ENCODE data around the gene TMEM208. TPM values are rescaled to one million over a fixed set of nuclear protein-coding genes. Genes with fewer than 3 reads are reported as not detected.
A peak's percentile ranks its signal among the peaks of the same experiment; 100 is the strongest.

Gene TMEM208
- total RNA-seq, 6 donors from 2014 or later = 21.1 to 50.6 (median 48.5) TPM

DNA sequence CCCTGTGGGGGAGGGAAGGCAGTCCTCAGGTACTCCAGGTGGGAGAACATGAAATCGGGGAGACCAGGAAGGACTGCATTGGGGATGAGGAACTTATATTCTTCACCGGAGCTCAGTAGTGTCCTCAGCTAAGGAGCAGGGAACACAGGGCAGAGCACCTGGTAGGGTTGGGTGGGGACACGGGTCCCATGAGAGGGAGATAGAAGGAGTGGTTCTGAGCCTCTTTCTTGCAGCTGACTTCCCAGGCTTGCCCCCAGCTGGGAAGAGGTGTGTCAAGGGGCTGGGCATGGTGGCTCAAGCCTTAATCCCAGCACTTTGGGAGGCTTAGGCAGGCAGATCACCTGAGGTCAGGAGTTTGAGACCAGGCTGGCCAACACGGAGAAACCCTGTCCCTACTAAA is 18.3 kb downstream of the TMEM208 start:
- Histone ChIP-seq H3K36me3 (no peaks in the 10 kb centered on the region), H3K27me3 (peaks cover 0 to 6% (median 3%) of the 10 kb centered on the region in 4 donors), H3K4me3 (peak overlapping the region in 3 of 4 donors; percentile 60 to 99 (median 95)), H3K4me1 (peaks cover 73 to 80% (median 77%) of the 10 kb centered on the region in 4 donors), H3K27ac (peak overlapping the region; percentile 93 to 96 (median 95)), H3K9me3 (no peaks in the 10 kb centered on the region)
- WGBS, 2 donors = 50 to 51% methylated on average over 4 of the region's 4 CpGs
- DNase-seq = peak in 1 of 2 donors; percentile 42
- ATAC-seq (ENCODE audit: low FRiP score in 2 of 2) = no peak
- TF ChIP-seq, protein P1, sequence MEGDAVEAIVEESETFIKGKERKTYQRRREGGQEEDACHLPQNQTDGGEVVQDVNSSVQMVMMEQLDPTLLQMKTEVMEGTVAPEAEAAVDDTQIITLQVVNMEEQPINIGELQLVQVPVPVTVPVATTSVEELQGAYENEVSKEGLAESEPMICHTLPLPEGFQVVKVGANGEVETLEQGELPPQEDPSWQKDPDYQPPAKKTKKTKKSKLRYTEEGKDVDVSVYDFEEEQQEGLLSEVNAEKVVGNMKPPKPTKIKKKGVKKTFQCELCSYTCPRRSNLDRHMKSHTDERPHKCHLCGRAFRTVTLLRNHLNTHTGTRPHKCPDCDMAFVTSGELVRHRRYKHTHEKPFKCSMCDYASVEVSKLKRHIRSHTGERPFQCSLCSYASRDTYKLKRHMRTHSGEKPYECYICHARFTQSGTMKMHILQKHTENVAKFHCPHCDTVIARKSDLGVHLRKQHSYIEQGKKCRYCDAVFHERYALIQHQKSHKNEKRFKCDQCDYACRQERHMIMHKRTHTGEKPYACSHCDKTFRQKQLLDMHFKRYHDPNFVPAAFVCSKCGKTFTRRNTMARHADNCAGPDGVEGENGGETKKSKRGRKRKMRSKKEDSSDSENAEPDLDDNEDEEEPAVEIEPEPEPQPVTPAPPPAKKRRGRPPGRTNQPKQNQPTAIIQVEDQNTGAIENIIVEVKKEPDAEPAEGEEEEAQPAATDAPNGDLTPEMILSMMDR (IDR thresholded peaks at IDR 0.05) = no peak
- TF ChIP-seq EP300 (IDR thresholded peaks at IDR 0.05) (no peak), POLR2AphosphoS5 (IDR thresholded peaks at IDR 0.05) (no peak), POLR2A (IDR thresholded peaks at IDR 0.05) (no peak)

DNA sequence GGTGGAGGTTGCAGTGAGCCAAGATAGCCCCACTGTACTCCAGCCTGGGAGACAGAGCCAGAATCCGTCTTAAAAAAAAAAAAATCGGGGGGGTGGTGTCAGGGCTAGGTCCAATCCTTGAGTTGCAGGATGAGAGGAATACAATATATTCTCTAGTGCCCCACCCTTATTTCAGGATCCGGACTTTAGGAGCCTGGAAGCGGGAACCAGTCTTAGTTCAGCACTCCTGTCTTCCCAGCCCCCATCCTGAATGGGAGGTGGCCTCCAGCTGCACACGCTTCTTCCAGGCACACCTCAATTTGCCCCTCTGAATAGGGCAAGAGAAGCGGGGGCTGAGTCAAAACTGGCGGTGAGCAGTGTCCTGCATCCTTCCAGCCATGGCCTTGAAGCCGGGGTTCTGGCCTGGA is 18.7 kb downstream of the TMEM208 start:
- peaks cover 68 to 75% (median 72%) of the 10 kb centered on the region in 4 donors for H3K4me1 ChIP-seq
- H3K27ac ChIP-seq = peak overlapping the region; percentile 93 to 96 (median 95)
- WGBS, 2 donors = 16 to 23% methylated on average over 5 to 8 of the region's 8 CpGs
- H3K4me3 ChIP-seq = peak overlapping the region; percentile 60 to 99 (median 94)
- H3K27me3 ChIP-seq = peaks cover 0 to 6% (median 3%) of the 10 kb centered on the region in 4 donors
- ATAC-seq (ENCODE audit: low FRiP score in 2 of 2) (no peak), DNase-seq (no peak)
- H3K36me3 ChIP-seq = no peaks in the 10 kb centered on the region
- H3K9me3 ChIP-seq = no peaks in the 10 kb centered on the region
- TF ChIP-seq POLR2AphosphoS5 (IDR thresholded peaks at IDR 0.05) (no peak), EP300 (IDR thresholded peaks at IDR 0.05) (no peak), POLR2A (IDR thresholded peaks at IDR 0.05) (no peak)
- TF ChIP-seq, protein P1 (IDR thresholded peaks at IDR 0.05) = no peak

DNA sequence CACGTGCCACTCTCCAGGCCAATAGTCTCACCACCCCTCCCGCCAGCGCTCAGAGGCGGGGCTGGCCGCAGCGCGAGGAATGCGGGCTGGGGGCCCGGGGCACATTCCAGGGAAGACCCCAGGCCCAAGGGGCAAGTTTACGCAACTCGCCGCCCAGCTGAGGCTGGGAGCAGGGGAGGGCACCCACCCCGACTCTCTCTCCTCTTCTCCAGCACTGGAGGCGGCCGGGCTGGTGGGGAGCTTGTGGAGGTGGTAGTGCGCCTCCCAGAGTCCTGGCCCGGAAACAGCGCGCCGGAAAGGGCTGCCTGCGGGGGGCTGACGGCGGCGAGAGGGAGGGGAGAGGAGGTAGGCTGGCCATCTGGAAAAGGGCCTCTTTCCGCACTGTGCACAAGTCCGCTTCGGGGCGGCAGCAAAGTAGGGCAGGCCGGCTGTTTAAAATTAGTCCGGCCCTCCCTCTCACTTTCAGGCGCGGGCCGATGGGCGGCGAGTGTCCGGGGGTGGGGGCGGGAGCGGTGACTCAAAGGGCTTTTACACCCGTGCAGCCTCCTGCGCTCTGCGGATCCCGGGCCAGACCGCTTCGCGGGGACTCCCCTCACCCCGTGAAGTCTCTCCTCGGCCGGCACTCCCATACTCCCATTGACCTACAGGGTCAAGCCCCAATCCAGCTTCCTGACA is 19.3 kb downstream of the TMEM208 start:
- peaks cover 63 to 71% (median 66%) of the 10 kb centered on the region in 4 donors for H3K4me1 ChIP-seq
- no peak for TF ChIP-seq EP300 (IDR thresholded peaks at IDR 0.05)
- TF ChIP-seq POLR2AphosphoS5 (IDR thresholded peaks at IDR 0.05) = peak; percentile 24 to 67
- peak in 2 of 4 donors; percentile 42 to 44 for TF ChIP-seq POLR2A (IDR thresholded peaks at IDR 0.05)
- TF ChIP-seq, protein P1 (IDR thresholded peaks at IDR 0.05) = peak in 5 of 6 experiments; percentile 21 to 52 (median 33)

DNA sequence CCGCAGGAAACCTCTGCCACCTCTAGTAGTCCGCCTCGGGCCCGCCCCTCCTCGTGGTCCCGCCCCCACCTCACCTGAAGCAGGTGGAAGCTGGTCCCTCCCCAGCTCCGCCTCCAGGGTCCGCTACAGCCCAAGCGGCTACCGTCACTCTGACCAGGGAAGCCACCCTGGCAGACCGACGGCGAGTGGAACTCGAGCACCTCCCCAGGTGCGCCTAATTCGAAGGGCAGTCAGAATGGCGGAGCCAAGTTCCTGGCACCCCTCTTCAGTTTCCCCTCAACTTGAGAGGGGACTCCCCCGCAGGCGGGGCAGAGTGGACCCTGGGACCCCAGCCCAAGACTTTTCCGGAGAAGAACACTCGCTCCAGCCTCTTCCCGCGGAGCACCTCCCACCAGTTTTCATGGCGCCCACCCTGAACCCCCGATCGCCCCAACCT is 19.8 kb downstream of the TMEM208 start:
- Histone ChIP-seq H3K27ac (peak overlapping the region; percentile 93 to 96 (median 95)), H3K4me3 (peak overlapping the region; percentile 60 to 99 (median 94)), H3K9me3 (no peaks in the 10 kb centered on the region), H3K36me3 (no peaks in the 10 kb centered on the region), H3K4me1 (peaks cover 57 to 65% (median 61%) of the 10 kb centered on the region in 4 donors), H3K27me3 (peaks cover 0 to 6% (median 3%) of the 10 kb centered on the region in 4 donors)
- TF ChIP-seq EP300 (IDR thresholded peaks at IDR 0.05) (no peak), POLR2AphosphoS5 (IDR thresholded peaks at IDR 0.05) (peak in 1 of 2 donors; percentile 72), POLR2A (IDR thresholded peaks at IDR 0.05) (no peak)
- TF ChIP-seq, protein P1 (IDR thresholded peaks at IDR 0.05) = peak in 1 of 6 experiments; percentile 7
- ATAC-seq (ENCODE audit: low FRiP score in 2 of 2) (peak; percentile 22 to 87), DNase-seq (peak; percentile 95 to 96)
- WGBS, 2 donors = 0 to 1% methylated on average over 11 to 25 of the region's 26 CpGs

More for the DNA sequence above, 19.3 kb downstream of the TMEM208 start:
- WGBS, 2 donors = 0 to 4% methylated on average over 8 to 34 of the region's 48 CpGs
- H3K36me3 ChIP-seq = no peaks in the 10 kb centered on the region
- peak overlapping the region; percentile 60 to 99 (median 94) for H3K4me3 ChIP-seq
- peak; percentile 79 to 93 for DNase-seq
- H3K9me3 ChIP-seq = no peaks in the 10 kb centered on the region
- peak; percentile 68 to 72 for ATAC-seq (ENCODE audit: low FRiP score in 2 of 2)
- H3K27ac ChIP-seq = peak overlapping the region; percentile 93 to 96 (median 95)
- peaks cover 0 to 6% (median 3%) of the 10 kb centered on the region in 4 donors for H3K27me3 ChIP-seq
